Activated CD4-positive, alpha-beta T cell treated with anti-CD3 and anti-CD28 coated beads, Interleukin-10, Interleukin-2, amounts not matched to agents 100 ng/mL and 50 ng/mL, durations not matched to agents 16 hours and 8 hours (primary cell): ENCODE measurements around the gene BDKRB1.
"Not testable (repeated sequence)": the region's sequence is repeated elsewhere in the genome, so short reads cannot be mapped to it uniquely, and the experiment has no call there.

Experiments used
- DNase-seq: peaks from one replicate; pipeline ENCODE4 v3.0.0-alpha.2; 2020

Gene BDKRB1

DNA sequence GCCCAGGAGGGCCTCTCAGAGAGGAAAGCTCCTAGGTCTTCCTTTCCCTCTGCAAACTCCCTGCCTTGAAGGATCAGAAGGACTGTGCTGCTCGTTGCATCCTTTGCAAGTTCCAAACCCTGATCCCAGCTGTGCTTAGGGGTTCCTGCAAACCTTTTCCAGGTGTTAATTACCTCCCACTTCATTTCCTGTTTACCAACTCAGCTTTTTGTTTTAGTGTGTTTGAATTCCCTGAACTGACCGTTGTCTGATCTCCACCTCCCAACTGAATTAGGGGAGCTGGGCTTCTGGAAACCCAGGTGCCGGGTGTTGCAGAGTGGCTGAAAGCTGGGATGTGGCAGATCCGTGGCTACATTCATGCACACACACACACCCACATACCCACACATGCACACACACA is 20.6 kb upstream of the BDKRB1 start:
- DNase-seq = no peak

DNA sequence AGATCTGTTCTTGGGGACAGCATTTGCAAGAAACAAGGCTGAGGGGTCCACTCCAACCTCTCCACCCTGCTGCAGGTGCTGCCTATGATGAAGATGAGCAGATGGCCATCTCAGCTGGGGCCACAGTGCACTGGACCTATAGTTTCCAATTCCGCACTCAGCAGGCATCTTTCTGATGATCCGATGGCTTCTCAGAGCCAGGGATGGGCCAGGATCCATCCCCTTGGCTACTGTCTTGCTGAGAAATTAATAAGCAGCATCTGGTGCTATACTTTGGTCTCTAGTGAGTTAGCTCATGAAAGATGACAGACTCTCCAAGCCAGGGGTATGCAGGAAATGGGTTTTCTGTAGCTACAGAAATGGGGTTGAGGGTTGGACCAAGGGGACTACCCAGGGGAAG is 18.4 kb upstream of the BDKRB1 start:
- no peak for DNase-seq

DNA sequence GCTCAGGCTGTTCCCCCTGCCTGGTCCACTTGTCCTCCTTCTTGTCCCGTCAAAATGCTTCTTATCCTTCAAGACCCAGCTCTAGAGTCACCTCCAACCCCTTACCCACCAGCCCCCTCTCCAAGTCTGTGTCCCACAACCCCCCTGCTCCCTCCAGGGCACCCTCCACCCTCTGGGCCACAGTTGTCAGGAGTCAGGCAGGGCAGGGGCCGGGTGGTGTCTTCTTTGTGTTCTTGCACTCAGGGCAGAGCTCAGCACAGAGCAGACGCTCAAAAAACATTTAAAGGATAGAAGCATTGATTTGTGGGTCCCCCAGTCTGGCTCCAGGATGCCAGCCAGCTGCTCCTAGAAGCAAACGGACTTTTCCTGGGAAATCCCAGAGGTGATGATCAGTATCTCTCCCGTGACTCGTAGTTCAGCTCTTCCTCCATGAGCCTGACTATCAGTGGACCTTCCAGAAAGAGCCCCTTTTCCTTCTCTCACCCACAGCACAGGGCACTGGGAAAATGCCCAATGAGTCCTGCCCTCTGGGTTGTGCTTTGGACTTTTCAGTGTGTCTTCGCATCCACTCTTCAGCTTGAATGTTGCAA is 17.2 kb upstream of the BDKRB1 start:
- no peak for DNase-seq

DNA sequence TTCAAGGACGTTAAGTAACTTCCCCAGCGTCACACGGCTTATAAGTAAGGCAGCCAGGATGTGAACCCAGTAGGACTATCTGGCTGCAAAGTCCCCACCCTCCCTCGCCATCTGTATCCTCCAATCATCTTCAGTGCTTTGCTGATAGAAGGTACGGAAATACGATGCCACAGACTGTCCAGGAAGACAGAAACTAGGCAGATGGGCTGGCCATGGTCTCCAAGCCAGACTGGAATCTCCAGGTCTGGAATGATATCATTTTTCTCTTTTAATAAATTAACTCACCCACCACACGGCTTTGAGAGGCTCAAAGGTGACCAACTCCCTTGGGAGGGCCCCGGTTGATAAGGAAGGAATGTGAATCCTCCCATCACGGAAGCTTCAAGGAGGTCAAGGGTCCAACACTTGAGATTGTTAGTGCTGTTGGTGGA is 16.3 kb upstream of the BDKRB1 start:
- no peak for DNase-seq

DNA sequence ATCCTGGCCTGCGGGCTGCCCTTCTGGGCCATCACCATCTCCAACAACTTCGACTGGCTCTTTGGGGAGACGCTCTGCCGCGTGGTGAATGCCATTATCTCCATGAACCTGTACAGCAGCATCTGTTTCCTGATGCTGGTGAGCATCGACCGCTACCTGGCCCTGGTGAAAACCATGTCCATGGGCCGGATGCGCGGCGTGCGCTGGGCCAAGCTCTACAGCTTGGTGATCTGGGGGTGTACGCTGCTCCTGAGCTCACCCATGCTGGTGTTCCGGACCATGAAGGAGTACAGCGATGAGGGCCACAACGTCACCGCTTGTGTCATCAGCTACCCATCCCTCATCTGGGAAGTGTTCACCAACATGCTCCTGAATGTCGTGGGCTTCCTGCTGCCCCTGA is 15.4 kb upstream of the BDKRB1 start:
- DNase-seq = no peak

DNA sequence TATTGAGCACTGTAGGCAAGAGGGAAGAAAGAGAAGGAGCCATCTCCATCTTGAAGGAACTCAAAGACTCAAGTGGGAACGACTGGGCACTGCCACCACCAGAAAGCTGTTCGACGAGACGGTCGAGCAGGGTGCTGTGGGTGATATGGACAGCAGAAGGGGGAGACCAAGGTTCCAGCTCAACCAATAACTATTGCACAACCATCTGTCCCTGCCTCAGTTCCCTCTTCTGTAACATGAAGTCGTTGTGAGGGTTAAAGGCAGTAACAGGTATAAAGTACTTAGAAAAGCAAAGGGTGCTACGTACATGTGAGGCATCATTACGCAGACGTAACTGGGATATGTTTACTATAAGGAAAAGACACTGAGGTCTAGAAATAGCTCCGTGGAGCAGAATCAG is 13.9 kb upstream of the BDKRB1 start:
- DNase-seq = no peak

DNA sequence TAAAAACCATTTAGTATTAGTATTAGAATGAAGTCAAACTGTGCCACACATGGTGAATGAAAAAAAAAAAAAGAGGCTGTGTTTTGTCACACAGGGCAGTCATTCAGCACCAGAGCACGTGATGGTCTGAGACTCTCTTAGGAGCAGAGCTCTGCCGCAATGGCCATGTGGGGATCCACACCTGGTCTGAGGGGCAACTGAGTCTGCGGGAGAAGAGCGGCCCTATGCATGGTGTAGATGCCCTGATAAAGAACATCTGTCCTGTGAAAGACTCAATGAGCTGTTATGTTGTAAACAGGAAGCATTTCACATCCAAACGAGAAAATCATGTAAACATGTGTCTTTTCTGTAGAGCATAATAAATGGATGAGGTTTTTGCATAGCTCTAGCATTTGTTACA is 12.2 kb upstream of the BDKRB1 start:
- no peak for DNase-seq

DNA sequence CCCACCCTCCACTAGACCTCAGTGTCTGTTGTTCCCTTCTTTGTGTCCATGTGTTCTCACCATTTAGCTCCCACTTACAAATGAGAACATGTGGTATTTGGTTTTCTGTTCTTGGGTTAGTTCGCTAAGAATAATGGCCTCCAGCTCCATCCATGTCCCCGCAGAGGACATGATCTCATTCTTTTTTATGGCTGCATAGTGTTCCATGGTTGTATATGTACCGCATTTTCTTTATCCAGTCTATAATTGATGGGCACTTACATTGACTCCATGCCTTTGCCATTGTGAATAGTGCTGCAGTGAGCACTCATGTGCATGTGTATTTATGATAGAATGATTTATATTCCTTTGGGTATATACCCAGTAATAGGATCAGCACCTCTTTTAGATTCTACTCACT is 10.9 kb upstream of the BDKRB1 start:
- not testable (repeated sequence) for DNase-seq

DNA sequence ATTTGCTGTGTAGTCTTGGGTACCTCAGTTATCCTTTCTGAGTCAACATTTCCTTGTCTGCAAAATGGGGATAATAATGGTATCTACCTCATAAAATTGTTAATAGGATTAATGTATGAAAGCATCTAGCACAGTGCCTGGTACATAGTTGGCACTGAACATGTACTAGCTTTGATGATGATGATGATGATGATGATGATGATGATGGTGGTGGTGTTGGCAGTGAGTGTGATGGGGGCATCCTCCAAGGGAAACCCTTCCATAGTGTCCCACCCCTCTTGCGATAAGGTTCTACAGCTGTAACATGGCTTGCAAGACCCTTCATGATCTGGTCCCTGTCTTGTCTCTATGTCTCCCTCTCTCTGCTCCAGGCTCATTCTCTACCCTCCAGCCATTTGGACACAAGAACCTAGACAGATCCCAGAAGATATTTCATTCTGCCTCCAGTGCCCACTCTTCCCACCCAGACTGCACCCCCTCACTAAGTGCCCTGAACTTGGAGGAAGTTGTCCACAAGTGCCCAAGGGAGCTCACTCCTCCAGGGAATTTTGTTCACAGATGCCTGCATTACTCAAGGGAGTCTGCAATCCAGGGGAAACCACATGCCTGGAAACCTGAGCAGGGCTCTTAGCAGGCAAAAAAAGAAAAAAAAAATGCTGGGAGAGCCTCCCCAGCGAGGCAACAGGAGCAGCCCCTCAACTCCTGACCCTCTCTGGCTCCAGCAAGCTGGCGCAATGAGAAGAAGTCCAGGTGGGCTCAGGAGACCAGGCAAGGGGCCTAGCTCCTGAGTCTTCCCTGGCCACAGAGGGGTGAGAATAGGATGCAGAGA is 10.1 kb upstream of the BDKRB1 start:
- no peak for DNase-seq

DNA sequence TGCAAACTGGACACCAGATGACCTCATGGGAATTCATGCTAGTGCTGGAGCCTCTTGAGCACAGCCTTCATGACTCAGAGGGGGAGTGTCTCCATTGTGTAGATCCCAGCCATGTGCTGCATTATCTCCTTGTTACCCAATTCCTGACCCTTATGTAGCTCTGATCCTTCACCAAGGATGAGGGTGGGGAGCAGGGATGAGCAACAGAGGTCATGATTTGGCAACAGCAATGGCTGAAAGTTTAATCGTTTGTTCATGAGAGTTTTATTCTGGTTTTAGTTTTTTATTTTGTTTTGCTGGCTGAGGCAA is 9.5 kb upstream of the BDKRB1 start:
- DNase-seq = no peak

DNA sequence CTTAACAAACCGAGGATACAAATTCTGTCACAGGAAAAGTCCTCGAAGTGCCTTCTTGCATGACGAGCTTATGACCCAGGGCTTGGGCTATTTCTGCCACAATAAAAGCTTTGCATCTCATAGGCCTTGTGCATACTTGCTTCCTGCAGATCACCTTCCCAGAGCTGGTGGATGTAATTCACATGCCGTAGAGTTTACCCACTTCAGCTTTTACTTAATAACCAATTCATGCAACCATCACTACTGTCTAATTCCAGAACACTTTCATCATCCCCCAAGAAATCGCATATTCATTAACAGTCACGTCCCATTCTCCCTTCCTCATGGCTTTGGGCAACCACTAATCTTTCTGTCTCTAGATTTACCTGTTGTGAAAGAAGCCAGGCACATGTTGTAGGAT is 9.0 kb upstream of the BDKRB1 start:
- no peak for DNase-seq

DNA sequence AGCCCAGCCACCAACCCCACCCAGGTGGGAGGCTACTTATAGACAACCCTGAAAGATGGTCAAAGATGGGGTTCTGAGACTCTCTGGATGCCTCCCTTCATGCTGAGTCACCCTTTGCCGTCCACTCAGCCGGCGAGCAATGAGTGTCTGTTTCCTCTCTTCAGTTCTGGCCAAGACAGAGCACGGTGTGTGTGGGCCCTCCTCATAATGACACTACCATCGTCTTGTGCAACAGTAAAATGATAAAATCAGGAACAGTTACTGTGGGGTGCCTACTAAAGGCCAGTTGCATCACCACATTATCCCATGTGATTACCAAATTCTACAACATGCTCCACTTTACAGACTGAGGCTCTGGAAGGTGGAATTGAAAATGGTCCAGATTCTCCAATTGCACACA is 7.0 kb upstream of the BDKRB1 start:
- no peak for DNase-seq

DNA sequence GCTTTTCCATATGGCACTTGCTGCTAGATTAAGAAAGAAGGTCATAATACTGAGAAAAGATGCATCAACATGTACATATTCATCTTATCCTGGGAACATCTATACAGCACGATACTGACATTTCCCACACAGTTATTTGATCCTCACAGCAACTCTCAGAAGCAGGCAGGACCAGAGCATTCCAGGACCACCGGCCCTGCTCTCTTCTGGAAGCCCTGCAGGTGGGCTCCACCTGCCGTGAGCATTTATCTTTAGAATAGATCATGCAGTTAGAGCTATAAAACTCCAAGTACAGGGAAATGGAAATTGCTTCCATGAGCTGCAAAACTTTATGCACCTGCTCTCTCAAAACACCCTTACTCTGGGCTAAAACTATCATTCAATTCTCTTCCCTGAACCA is 5.5 kb upstream of the BDKRB1 start:
- DNase-seq = no peak

DNA sequence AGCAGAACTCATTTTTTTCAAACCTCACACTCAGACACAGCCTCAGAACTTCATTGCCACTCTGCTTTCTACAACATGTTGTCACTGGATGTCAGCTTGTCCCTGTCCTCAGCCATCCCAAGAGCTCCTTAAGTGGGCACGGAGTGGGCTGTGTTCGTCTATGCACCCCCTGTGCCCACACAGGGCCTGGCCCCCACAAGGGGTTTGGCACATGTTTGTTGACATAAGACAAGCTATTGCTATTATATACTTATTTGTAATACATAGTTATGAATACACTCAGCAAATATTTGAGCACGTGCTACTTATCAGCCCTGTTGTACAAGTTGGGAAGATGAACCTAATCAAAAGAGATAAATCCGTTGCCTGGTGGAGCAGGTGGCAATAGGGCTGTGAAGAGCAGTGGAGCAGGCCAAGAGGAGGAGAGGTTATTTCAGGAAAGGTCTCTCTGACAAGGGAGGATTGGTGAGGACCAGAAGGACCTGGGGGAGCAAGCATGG is 4.3 kb upstream of the BDKRB1 start:
- no peak for DNase-seq

DNA sequence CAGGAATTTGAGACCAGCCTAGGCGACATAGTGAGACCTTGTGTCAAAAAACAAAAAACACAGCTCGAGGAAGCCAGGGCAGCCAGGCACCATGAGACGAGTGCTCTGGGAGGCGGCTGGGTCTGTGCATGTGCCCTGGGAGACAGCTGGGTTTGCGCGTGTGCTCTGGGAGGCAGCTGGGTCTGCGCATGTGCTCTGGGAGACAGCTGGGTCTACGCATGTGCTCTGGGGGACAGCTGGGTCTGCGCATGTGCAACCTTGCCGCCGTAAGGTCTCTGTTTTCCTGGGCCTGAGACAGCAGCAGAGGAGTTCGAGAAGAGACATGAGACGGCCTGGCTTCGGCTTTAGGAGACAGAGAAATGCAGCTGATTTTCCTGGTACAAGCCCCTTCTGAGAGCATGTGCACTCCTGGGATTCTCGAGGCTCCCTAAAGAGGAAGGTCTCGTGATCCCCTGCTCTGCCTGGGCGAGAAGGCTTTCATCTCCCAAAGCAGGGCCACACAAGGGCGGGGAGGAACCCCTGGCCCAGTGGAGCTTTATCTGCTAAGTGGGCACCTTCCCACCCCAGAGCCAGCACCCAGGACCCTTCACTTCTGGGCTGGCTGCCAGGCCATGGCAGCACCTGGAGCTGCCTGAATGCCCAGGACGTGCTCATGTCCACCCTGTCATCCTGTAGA is 3.5 kb upstream of the BDKRB1 start:
- no peak for DNase-seq

DNA sequence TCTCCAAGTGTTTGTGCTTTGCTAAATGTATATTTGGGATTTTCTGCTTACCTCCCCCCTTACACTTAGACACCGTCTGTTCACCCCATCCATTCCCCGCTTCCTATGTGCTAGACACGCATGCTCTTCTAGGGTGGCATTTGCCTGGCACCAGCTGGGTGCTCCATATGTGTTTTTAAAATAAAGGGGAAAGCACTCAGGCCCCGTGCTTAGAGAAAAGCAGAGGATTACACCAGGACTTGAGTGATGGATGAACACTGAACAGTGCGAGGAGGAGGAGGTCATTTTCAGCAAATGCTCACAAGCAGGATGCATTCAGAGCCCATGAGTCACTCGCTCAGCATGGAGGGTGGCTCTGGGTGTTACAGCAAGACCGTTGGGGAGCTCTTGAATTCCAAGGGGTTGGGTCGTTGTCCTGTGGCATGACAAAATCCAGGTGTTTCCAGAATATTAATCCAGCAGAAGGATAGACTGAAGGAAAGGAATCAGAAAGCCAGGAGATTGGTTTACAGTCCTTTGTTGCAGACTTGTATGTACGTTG is 2.9 kb upstream of the BDKRB1 start:
- no peak for DNase-seq

DNA sequence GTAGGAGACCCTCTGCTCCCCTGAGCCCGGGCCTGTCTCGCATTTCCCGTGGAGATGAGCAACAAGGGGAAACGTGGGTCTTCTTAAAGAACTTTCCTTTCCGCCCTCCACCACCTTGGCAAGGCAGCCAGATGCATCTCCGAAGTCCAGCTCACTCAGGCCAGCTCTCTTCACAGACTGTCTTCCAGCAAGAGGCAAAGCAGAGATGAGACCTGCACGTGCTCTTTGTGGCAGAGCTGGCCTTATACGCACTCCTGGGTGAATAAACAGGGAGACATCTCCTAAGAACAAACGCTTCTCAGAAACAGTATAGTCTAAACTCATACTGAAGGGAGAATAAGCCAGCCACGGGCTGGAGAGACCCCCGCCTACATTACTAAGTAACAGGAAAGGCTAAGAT is 1.3 kb upstream of the BDKRB1 start:
- DNase-seq = no peak

DNA sequence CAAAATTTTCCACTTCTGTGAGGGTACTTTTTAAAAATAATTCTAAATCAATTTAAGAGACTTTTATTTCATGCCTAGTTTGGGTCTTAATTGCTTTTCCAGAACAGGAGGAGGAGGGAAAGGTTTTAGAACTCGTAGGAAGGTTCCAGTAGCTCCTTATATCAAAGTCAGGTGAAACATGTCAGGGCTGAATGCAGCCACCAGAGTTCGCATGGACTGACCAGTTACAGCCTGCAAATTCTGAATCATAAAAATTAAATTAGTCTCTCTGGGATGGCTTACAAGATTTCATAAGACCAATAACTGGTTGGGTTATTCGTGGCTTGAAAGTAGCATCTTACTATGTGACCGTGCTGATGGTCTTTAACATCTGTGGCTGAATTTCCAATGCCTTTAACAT is 397 bp downstream of the BDKRB1 start:
- no peak for DNase-seq

DNA sequence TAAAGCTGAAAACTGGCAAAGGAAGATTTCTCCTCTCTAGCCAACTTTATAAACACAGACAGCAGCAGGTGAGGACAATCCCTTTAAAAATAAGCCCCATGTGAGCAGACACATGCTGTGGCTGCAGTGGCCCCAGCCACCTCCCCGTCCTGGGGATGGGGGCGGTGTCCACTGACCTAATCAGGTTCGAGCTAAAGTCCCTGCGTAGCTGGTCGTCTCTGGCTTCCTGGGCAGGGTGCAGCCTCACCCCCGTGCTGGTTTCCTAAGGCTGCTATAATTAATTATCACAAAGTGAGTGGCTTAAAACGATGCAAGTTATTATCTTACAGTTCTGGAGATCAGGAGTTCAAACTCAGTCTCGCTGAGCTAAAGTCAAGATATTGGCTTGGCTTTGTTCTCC is 1.0 kb downstream of the BDKRB1 start:
- DNase-seq = no peak

DNA sequence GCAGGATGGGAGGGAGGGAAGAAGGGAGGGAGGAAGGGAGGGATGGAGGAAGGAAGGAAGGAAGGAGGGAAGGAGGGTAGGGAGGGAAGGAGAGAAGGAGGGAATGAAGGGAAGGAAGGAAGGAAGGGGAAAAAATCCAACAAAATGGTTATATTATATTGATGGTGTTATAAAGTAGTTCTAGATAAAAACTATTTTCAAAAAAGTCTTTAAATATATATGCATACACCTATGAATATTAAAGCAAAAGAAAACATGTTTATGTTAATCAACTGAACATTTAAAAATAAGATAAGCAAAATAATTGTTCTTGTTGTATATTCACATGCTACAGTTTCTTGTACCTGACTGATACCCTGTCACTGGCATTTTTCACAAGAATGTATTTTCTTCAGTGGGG is 1.9 kb downstream of the BDKRB1 start:
- no peak for DNase-seq

DNA sequence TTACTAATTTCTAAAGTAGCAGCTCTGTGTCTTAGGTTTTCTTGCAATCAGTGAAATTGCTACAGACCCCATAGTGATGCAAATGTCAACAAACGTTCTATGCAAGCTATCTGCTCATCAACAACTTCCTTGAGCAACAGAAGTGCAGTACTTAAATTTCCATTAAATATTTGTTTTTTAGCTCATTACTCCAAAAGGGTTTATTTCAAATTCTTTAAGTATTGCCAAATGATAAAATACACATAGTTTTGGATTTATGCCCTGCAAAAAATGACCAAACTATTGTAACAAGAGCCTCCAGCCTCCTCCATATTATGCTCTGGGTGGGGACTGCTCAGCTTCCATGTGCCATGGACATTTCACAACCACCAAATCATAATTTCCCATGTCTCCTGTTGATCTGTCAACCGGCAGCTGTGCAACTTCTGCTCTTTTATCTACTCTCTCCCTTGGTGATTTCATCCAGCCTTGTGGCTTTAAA is 4.4 kb downstream of the BDKRB1 start:
- DNase-seq = no peak

DNA sequence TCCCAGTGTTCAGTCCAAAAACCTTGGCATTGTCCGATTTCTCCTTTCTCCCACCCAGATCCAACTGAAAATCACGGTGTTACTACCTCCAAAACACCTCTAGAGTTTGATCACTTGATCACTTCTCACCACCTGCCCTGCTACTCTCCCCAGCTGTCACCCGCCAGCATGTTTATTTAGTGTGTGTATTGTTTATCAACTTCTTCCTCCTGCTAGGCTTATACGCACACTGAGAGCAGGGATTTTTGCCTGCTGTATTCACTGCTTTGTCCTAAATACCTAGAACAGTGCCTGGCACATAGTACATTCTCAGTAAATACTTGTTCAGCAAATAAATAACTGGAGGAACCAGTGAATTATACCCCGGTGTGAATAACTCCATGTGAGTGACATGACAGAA is 5.0 kb downstream of the BDKRB1 start:
- DNase-seq = no peak

DNA sequence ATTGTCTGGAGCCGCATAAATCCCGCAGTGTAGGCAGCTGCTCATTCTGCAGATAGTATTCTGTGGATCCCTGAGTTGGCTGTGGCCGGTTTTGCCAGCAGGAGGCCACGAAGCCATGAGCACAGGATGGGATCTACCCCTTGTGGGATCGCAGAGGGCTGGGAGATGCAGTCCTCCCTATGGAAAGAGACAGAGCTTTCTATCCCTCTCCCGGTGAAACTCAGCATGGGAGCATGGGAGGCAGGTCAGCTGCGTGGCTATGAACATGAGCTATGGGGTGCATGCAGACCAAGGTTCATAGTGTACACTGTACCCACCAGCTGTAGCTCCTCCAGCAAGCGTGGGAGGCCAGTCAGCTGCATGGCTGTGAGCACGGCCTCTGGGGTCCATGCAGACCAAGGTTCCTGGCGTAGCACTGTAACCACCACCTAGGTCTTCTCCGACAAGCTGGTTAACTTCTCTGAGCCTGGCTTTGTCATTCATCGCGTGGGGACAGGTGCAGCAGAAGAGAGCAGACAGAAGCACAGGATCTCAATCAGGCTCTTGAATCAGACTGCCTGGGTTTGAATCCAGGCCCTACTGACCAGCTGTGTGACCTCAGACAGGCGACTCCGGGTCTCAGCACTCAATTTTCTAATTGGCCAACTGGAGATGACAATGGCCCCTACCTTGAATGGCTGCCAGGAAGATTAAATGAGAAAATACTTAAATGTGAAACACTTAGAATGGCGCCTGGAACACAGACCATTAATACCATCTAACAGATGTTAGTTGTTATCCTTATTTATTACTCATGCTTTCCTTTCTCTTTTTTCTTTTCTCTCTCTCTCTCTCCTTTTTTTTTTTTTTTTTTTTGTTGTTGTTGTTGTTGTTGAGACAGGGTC is 6.0 kb downstream of the BDKRB1 start:
- no peak for DNase-seq
